GM19468 (cell line): ENCODE data around the gene MFF.

Source experiments
- ATAC-seq: cut with Tn5 transposase; IDR thresholded peaks from one replicate; pipeline ENCODE4 v1.9.1; 2021; ENCODE audit warnings: mild to moderate bottlenecking, moderate library complexity, moderate number of reproducible peaks; ENCODE audit not compliant: unreplicated experiment; ENCODE audit errors: extremely low read depth

Gene MFF

GRCh38 chr2:227402959-227403358 lies 77.9 kb downstream of the MFF start:
- no peak for ATAC-seq

DNA sequence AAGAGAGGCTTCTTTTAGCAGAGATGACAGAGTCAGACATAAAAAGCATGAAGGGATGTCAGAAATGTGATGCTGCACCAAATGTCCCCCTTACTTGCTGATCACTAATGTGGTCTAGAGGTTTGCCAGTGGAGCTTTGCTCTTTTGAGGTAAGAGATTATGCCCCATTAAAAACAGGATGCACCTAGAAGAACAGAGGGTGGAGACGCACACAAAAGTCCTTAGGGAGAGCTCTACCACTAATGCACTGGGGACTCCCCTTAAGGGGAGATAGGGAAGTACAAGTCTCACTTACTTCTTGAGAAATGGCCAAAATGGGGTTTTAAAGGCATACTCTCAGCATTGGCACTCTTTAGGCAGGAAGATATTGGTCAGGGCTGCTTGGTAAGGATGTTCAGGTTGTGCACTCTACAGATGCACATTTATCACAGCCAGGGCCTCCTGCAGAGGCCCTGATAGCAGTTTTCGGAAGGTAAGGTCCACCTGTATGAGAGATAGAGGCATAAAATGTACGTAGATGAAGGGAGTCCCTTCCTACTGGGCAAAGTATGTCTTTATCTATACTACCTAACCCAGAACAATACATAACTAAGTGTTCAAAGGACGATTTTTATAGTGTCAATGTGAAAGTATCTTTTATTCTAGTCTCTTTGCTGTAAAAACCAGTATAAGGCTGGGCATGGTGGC lies 79.7 kb downstream of the MFF start:
- no peak for ATAC-seq

GRCh38 chr2:227406177-227407031 lies 81.4 kb downstream of the MFF start:
- ATAC-seq, result no peak
